ENCODE measurements around the gene DICER1. TPM values are rescaled to one million over a fixed set of nuclear protein-coding genes. Genes with fewer than 3 reads are reported as not detected.

Gene DICER1
- total and polyA plus RNA-seq, 9 of the 15 experiments (the other 6 are each of a cell fraction or from before 2014, with no cell fraction given) = 2.5 to 23.2 (median 12.4) TPM

- FAIRE-seq (no peak), ATAC-seq (no peak), DNase-seq (ENCODE audit: extremely low read depth in 1 of 4, low spot score in 3 of 4) (no peak)
- Histone ChIP-seq H3K9me1 (ENCODE audit: control insufficient read depth, insufficient read depth, low read length) (no peaks in the 10 kb centered on the region), H3K9me3 (replicated peaks; ENCODE audit: control insufficient read depth, insufficient read depth, low read depth, low read length) (no peaks in the 10 kb centered on the region), H3K79me2 (ENCODE audit: control insufficient read depth, insufficient read depth, low read length) (no peaks in the 10 kb centered on the region), H4K20me1 (replicated peaks; ENCODE audit: control insufficient read depth, insufficient read depth, low read length) (no peaks in the 10 kb centered on the region), H3K9ac (ENCODE audit: insufficient read depth in 1 of 2, low read depth in 2 of 2, low read length in 2 of 2) (no peak overlapping the region), H3K27ac (ENCODE audit: extremely low read depth, low read depth, low read length) (no peak overlapping the region), H2AFZ (ENCODE audit: low read depth, low read length) (no peak overlapping the region), H3K4me2 (ENCODE audit: insufficient read depth, low read length) (no peak overlapping the region), H3K27me3 (ENCODE audit: control insufficient read depth in 2 of 2, insufficient read depth in 2 of 2, low read length in 2 of 2) (peaks cover 3 to 11% of the 10 kb centered on the region in 2 experiments; a peak in 3 of 5 replicates), H3K36me3 (ENCODE audit: control insufficient read depth, insufficient read depth, low read length) (no peaks in the 10 kb centered on the region), H3K4me3 (no peak overlapping the region), H3K4me1 (replicated peaks in 1 of 2; ENCODE audit: control insufficient read depth in 2 of 2, insufficient read depth in 2 of 2, low read length in 2 of 2) (no peaks in the 10 kb centered on the region)
- TF ChIP-seq MAFF (IDR thresholded peaks at IDR 0.05; ENCODE audit: low read length) (peak; percentile 13; the same call in 1 of the 2 replicates), ZNF316 (IDR thresholded peaks at IDR 0.05) (peak; percentile 66), TFAM (CRISPR knock-in tag; conservative IDR thresholded peaks at IDR 0.05) (no peak), NFIC (IDR thresholded peaks at IDR 0.05) (no peak), SRSF1 (IDR thresholded peaks at IDR 0.05; ENCODE audit: low read depth, low read length) (no peak), TCF3 (CRISPR knock-in tag; IDR thresholded peaks at IDR 0.05) (no peak), C11orf30 (IDR thresholded peaks at IDR 0.05; ENCODE audit: low read depth) (peak; percentile 45; the same call in 1 of the 2 replicates)
- 5% methylated on average over 2 of the region's 2 CpGs for WGBS (ENCODE audit: insufficient coverage, low coverage, missing lambda C conversion rate)
- in situ Hi-C loops (cut with MboI) (no loop called here), intact Hi-C loops (cut with micrococcal nuclease) (no loop called here)
- CTCF ChIA-PET (ENCODE audit: low intra/inter-chr PET ratio) = interaction anchor here (0.6 kb wide), 1 partner anchor 16 kb away, joined by 3 read pairs; no protein-coding TSS in a partner anchor
- no TSS peak for BruUV-seq (replicated peaks)
- POLR2A ChIA-PET = no interaction called here
Measured at GRCh38 chr14:95174184-95174792, 17.0 kb upstream of the DICER1 start.

GRCh38 chr14:95173518-95173917 lies 16.2 kb upstream of the DICER1 start:
- no peak for DNase-seq (ENCODE audit: extremely low read depth in 1 of 4, low spot score in 3 of 4)
- in situ Hi-C loops (cut with MboI) = no loop called here
- Histone ChIP-seq H3K4me3 (no peak overlapping the region), H2AFZ (ENCODE audit: low read depth, low read length) (no peak overlapping the region), H4K20me1 (replicated peaks; ENCODE audit: control insufficient read depth, insufficient read depth, low read length) (no peaks in the 10 kb centered on the region), H3K4me2 (ENCODE audit: insufficient read depth, low read length) (no peak overlapping the region), H3K9me1 (ENCODE audit: control insufficient read depth, insufficient read depth, low read length) (no peaks in the 10 kb centered on the region), H3K27ac (ENCODE audit: extremely low read depth, low read depth, low read length) (no peak overlapping the region), H3K79me2 (ENCODE audit: control insufficient read depth, insufficient read depth, low read length) (no peaks in the 10 kb centered on the region), H3K9ac (ENCODE audit: insufficient read depth in 1 of 2, low read depth in 2 of 2, low read length in 2 of 2) (no peak overlapping the region), H3K36me3 (ENCODE audit: control insufficient read depth, insufficient read depth, low read length) (no peaks in the 10 kb centered on the region), H3K27me3 (ENCODE audit: control insufficient read depth in 2 of 2, insufficient read depth in 2 of 2, low read length in 2 of 2) (peaks cover 3 to 6% of the 10 kb centered on the region in 2 experiments; a peak in 3 of 5 replicates), H3K9me3 (replicated peaks; ENCODE audit: control insufficient read depth, insufficient read depth, low read depth, low read length) (no peaks in the 10 kb centered on the region), H3K4me1 (replicated peaks in 1 of 2; ENCODE audit: control insufficient read depth in 2 of 2, insufficient read depth in 2 of 2, low read length in 2 of 2) (no peaks in the 10 kb centered on the region)
- CTCF ChIA-PET (ENCODE audit: low intra/inter-chr PET ratio) = interaction anchor here (0.6 kb wide), 1 partner anchor 15 kb away, joined by 3 read pairs; no protein-coding TSS in a partner anchor
- POLR2A ChIA-PET = no interaction called here
- no TSS peak for BruUV-seq (replicated peaks)
- intact Hi-C loops (cut with micrococcal nuclease) = no loop called here
- no peak for ATAC-seq
- FAIRE-seq = no peak
- TF ChIP-seq HDAC8 (tag; IDR thresholded peaks at IDR 0.05) = no peak
- no peak for TF ChIP-seq ZNF121 (CRISPR knock-in tag; conservative IDR thresholded peaks at IDR 0.05)
- TF ChIP-seq ZNF134 (CRISPR knock-in tag; conservative IDR thresholded peaks at IDR 0.05) = no peak
- no peak for TF ChIP-seq ZNF507 (tag; conservative IDR thresholded peaks at IDR 0.05)
- no peak for TF ChIP-seq NR2C2 (CRISPR knock-in tag; IDR thresholded peaks at IDR 0.05)
- no peak for TF ChIP-seq NR2C2 (tag; IDR thresholded peaks at IDR 0.05)
- no peak for TF ChIP-seq ZNF431 (CRISPR knock-in tag; IDR thresholded peaks at IDR 0.05)
- no peak for TF ChIP-seq ZNF140 (CRISPR knock-in tag; IDR thresholded peaks at IDR 0.05)
- no peak for TF ChIP-seq MTA2 (IDR thresholded peaks at IDR 0.05; ENCODE audit: low read depth)
- TF ChIP-seq ADNP (tag; IDR thresholded peaks at IDR 0.05) = no peak
- TF ChIP-seq ESRRB (CRISPR knock-in tag; IDR thresholded peaks at IDR 0.05; ENCODE audit: borderline replicate concordance) = no peak
- no peak for TF ChIP-seq ZZZ3 (IDR thresholded peaks at IDR 0.05)
- no peak for TF ChIP-seq CCNT2 (IDR thresholded peaks at IDR 0.05; ENCODE audit: borderline replicate concordance, extremely low read depth, insufficient read length, low read depth, low read length)
- no peak for TF ChIP-seq GABPB1 (CRISPR knock-in tag; IDR thresholded peaks at IDR 0.05)

Data from K562 (cell line).